ENCODE results near the gene SMCHD1.

GRCh38 chr18:2797951-2798350 is 142.4 kb downstream of the SMCHD1 start:
- TF ChIP-seq CTCF (IDR thresholded peaks at IDR 0.05), result no peak
- no peak for TF ChIP-seq POLR2A (IDR thresholded peaks at IDR 0.05)
